ENCODE measurements around the gene ATP9B.

ATP9B gene

GRCh38 chr18:79068937-79069716, at the start of gene ATP9B:
TSS of gene ATP9B (plus strand) at chr18:79069394. CDS start at chr18:79069411, 17 bp downstream.
- peak; percentile 96 for DNase-seq (ENCODE audit: low spot score)

GRCh38 chr18:79019881-79020280, 49.3 kb upstream of the ATP9B start:
- no peak for DNase-seq (ENCODE audit: low spot score)

- no peak for DNase-seq (ENCODE audit: low spot score)
Measured at GRCh38 chr18:79022603-79023002, 46.6 kb upstream of the ATP9B start.

DNA sequence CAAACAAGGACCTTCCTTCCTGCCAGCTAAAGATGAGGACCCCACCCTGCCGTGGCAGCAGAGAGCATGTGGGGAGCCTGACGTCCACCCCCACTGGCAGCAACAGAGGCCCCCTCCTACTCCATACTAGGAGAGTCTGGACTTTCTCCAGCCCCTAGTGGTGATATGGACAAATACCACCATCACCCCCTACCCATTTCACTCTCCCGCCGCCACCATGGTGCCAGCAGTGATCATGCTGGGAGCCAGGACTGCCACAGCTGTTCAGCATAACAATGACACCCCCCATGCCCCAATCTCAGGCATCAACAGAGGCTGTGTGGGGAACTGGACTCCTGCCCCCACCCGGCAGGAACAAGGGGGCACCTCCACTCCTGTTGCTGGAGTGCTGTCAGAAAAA, 42.7 kb upstream of the ATP9B start:
- no peak for DNase-seq (ENCODE audit: low spot score)

GRCh38 chr18:79030680-79031079, 38.5 kb upstream of the ATP9B start:
- DNase-seq (ENCODE audit: low spot score) = no peak

- no peak for DNase-seq (ENCODE audit: low spot score)
Measured at GRCh38 chr18:79042276-79042675, 26.9 kb upstream of the ATP9B start.

- no peak for DNase-seq (ENCODE audit: low spot score)
Measured at GRCh38 chr18:79043288-79043687, 25.9 kb upstream of the ATP9B start.

GRCh38 chr18:79046522-79046921, 22.7 kb upstream of the ATP9B start:
- DNase-seq (ENCODE audit: low spot score) = no peak

- no peak for DNase-seq (ENCODE audit: low spot score)
Measured at GRCh38 chr18:79047556-79048244, 21.5 kb upstream of the ATP9B start.

DNA sequence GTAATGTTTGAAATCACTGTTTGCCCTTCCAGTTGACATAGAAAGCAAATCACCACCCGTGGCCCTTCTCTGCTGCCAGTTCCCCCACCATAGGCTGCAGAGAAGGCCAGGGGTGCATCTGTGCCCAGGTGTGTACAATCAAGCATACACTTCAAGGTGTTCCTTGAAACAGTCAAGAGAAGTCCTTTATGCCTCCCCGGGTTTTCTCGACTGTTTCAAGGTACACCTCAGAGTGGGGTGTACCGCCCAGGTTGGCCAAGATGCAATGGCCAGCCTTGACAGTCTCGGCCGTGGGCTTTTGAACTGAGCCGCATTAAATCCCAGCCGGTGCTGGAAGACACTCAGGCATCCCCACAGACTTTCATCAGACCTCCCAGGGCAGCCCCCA, 21.0 kb upstream of the ATP9B start:
- DNase-seq (ENCODE audit: low spot score) = no peak

DNA sequence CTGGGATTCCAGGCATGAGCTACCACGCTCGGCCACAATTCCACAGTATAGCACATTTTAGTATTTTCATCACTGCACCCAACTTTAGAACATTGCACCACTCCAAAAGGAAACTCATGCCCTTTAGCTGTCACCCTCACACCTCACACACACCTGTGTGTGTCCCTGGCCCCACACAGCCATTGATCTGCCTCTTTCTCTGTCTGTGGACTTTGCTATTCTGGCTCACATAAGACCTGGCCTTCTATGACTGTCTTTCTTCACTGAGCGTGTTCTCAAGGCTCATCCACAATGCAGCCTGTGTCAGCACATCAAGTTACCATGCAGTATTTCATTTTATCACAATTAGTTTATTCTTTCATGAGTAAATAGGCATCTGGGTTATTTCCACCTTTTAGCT, 19.7 kb upstream of the ATP9B start:
- peak; percentile 21 for DNase-seq (ENCODE audit: low spot score)

DNA sequence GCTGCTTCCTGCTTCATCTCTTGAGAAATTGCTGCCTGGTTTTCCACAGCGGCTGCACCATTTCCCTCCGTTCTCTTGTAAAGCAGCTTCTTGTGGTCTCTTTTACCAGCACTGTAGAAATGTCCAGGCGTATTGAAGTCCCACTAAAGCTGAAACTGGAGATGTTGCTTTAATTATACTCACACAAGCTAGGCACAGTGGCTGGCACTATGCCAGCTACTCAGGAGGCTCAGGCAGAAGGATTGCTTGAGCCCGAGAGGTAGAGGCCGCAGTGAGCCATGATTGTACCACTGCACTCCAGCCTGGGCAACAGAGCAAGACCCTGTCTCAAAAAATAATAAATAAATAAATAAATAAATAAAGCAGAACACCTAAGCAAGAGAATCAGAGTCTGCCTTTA, 19.2 kb upstream of the ATP9B start:
- DNase-seq (ENCODE audit: low spot score) = no peak

- no peak for DNase-seq (ENCODE audit: low spot score)
Measured at GRCh38 chr18:79056827-79057367, 12.3 kb upstream of the ATP9B start.

GRCh38 chr18:79058007-79058406, 11.2 kb upstream of the ATP9B start:
- no peak for DNase-seq (ENCODE audit: low spot score)

DNA sequence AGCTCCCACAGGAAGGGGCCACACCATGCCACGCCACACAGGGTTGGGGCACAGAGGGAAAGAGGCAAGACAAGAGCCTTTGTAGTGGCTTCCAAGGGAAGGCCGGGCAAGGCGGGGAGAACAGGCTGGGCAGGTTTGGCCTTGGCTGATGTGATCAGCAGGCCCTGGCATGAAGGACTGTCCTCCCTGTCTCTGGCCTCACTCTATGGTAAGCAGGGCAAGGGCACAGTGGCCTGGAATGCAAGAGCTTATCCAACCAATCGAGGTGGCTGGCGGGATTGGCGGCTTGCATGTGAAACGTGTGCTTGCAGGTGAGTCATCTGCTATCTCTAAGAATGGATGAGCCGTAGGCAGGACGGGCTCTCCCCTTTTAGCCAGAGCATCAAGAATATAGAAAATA, 6.4 kb upstream of the ATP9B start:
- no peak for DNase-seq (ENCODE audit: low spot score)

DNA sequence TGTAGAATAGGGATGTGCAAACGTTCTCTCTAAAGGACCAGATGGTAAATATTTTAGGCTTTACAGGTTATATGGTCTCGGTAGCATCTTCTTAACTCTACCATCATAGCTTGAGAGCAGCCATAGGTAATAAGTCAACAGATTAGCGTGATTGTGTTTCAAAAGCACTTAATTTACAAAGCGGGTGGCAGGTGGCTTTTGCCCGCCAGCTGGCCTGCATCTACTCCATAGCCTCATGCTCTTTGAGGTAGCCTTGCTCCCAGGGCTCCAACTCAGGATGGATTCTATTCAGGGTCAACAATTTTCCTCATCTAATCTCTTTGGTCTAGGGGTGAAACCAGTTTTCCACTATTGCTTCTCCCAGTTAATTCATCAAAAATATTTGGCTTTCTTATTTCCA, 5.0 kb upstream of the ATP9B start:
- no peak for DNase-seq (ENCODE audit: low spot score)

DNA sequence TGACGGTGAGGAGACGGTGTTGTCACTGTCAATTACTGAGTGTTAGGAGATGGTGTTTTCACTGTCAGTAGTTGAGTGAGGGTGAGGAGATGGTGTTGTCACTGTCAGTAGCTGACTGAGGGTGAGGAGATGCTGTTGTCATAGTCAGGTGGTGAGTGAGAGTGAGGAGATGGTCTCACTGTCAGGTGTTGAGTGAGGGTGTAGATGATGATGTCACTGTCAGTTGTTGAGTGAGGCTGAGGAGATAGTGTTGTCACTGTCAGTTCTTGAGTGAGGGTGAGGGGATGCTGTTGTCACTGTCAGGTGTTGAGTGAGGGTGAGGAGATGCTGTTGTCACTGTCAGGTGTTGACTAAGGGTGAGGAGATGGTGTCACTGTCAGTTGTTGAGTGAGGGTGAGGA, 3.4 kb upstream of the ATP9B start:
- DNase-seq (ENCODE audit: low spot score) = no peak

DNA sequence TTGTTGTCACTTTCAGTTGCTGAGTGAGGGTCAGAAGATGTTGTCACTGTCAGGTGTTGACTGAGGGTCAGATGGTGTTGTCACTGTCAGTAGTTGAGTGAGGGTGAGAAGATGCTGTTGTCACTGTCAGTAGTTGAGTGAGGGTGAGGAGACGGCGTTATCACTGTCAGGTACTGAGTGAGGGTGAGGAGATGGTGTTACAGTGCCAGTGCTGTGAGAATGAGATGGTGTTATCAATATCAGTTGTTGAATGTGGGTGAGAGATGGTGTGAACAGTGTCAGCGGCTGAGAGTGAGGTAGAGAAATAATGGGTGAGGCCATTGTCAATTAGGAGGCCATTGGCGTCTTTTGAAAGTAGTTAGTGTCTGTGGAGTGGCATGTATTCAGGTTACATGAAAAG, 1.6 kb upstream of the ATP9B start:
- DNase-seq (ENCODE audit: low spot score) = no peak

- DNase-seq (ENCODE audit: low spot score) = no peak
Measured at GRCh38 chr18:79068341-79068936, 755 bp upstream of the ATP9B start.

- DNase-seq (ENCODE audit: low spot score) = peak; percentile 16
Measured at GRCh38 chr18:79069717-79070151, 540 bp downstream of the ATP9B start.

- no peak for DNase-seq (ENCODE audit: low spot score)
Measured at GRCh38 chr18:79070486-79070885, 1.3 kb downstream of the ATP9B start.

GRCh38 chr18:79071037-79071436, 1.8 kb downstream of the ATP9B start:
- no peak for DNase-seq (ENCODE audit: low spot score)
